ENCODE data around the gene ZC3H6.
"Not testable (repeated sequence)": the region's sequence is repeated elsewhere in the genome, so short reads cannot be mapped to it uniquely, and the experiment has no call there.

ZC3H6 gene

DNA sequence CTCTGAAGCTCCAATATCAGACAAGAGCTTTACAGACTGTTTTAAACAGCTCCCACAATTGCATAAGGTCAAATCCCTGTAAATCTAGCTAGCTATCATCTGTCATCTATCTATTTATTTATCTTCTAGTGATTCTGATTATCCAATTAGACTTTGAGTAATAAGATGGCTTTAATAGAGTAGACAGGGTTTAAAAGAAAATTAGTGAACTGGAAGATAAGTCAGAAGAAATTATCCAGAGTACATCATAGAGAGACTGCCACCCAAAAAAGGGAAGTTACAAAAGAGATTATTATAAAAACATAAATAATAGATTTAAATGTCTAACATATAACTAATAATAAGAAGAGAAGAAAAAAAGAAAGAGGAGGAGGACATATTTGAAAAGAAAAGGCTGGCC, 12.5 kb upstream of the ZC3H6 start:
- H3K27me3 Mint-ChIP-seq: peaks cover 1% of the 10 kb centered on the region
- H3K9me3 Mint-ChIP-seq: no peaks in the 10 kb centered on the region
- no peak overlapping the region for H3K27ac Mint-ChIP-seq
- H3K36me3 Mint-ChIP-seq: peaks cover 2% of the 10 kb centered on the region
- no peak overlapping the region for H3K4me3 Mint-ChIP-seq
- peaks cover 5% of the 10 kb centered on the region for H3K4me1 Mint-ChIP-seq

DNA sequence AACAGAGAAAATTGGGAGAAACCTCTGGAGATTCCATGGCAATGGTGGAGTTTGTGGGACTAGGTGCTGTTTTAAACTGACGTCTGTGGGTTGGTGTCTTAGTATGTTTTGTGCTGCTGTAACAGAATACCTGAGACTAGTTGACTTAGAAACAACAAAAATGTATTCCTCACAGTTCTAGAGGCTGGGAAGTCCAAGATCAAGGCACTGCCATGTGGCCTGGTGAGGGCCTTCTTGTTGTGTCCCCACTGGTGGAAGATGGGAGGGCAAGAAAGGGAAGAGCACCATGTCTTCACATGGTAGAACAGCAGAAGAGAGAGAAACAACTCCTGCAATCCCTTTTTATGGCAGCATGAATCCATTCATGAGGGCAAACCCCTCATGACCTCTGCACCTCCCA, 6.8 kb upstream of the ZC3H6 start:
- H3K27ac Mint-ChIP-seq: no peak overlapping the region
- H3K9me3 Mint-ChIP-seq: peaks cover 7% of the 10 kb centered on the region
- H3K36me3 Mint-ChIP-seq: no peaks in the 10 kb centered on the region
- no peaks in the 10 kb centered on the region for H3K27me3 Mint-ChIP-seq
- H3K4me3 Mint-ChIP-seq: no peak overlapping the region
- no peaks in the 10 kb centered on the region for H3K4me1 Mint-ChIP-seq

DNA sequence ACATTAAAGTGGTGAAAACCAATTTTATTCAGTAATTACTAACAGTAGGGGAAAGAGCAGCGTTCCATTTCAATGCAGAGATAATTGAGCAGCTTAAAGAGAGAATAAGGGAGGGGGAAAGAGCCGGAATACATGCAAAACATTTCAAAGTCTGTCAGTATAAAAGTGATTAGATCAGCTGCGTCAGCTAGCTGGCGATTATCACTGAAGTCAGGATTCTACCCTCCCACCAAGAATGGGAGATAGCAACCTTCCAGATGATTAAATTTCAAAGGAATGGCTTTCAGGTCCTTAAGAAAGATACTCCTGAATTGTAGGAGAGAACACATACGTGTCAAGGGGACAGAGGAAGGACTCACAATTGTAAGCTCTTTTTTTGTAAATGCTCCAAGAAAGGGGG, 2.7 kb upstream of the ZC3H6 start:
- peaks cover 12% of the 10 kb centered on the region for H3K4me1 Mint-ChIP-seq
- H3K36me3 Mint-ChIP-seq: no peaks in the 10 kb centered on the region
- no peak overlapping the region for H3K4me3 Mint-ChIP-seq
- peaks cover 7% of the 10 kb centered on the region for H3K9me3 Mint-ChIP-seq
- no peaks in the 10 kb centered on the region for H3K27me3 Mint-ChIP-seq
- H3K27ac Mint-ChIP-seq: peak overlapping the region; percentile 88

DNA sequence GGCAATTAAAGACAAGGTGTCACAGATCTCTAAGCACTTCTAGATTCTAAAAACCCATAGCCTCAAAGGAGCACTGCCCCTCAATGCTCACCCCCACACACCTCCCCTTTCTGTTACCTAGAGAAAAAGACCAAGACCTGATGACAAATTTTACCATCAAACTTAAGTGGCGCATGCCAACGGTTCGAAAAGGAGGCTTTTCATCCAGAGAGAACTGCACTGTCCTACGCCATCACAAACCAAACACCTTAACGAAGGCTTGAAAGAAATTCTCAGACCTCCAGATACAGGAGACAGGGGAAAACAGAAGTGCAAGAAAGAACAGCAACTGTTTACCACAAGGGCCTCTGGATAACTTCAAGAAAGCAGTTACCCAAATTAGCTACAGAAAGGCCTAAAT, 2.0 kb upstream of the ZC3H6 start:
- H3K27me3 Mint-ChIP-seq: no peaks in the 10 kb centered on the region
- no peaks in the 10 kb centered on the region for H3K36me3 Mint-ChIP-seq
- peaks cover 19% of the 10 kb centered on the region for H3K4me1 Mint-ChIP-seq
- peak overlapping the region; percentile 19 for H3K4me3 Mint-ChIP-seq
- H3K9me3 Mint-ChIP-seq: peaks cover 3% of the 10 kb centered on the region
- no peak overlapping the region for H3K27ac Mint-ChIP-seq

DNA sequence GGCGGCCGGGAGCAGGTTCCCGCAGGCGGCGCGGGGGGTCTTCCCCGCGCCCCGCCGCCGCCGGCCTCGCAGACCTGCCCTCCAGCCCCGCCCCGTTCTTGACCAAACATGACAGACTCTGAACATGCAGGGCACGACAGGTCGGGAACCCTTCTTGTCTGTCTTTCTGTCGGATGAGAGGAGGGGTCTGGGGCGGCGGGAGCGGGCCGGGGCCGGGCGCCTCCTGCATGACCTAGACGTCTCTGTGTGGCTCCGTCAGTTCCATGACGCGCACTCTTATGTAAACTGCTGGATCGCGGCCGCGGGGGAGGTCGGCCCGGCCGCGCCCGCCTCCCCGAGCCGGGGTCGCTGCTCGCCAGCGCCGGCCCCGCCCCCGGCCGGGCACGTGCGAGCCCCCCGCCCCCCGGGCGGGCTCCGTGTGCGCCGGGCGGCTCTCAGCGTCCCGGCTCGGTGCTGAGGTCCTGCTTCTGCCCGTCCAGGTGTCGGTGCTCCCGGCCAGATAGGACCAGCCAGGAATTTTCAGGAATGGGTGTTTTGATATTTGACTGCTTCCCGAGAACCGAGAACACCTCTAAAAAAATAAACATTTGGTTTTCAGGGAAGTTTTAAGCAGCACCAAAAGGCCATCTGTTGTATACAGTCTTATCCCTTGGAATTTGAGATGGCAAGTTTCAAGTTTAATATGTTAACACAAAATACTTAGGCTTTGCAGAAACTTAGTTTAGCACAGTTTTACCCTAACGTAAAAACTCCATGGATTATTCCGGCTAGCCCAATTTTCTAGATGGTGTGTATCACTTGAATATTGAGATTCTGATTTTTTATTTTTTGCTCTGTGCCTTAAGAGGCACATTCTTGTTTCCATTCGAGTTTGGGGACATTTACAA, 733 bp downstream of the ZC3H6 start:
- Mint-ChIP-seq H3K4me3 (peak overlapping the region; percentile 92), H3K27me3 (no peaks in the 10 kb centered on the region), H3K9me3 (no peaks in the 10 kb centered on the region), H3K27ac (peak overlapping the region; percentile 98), H3K36me3 (no peaks in the 10 kb centered on the region), H3K4me1 (peaks cover 38% of the 10 kb centered on the region)

DNA sequence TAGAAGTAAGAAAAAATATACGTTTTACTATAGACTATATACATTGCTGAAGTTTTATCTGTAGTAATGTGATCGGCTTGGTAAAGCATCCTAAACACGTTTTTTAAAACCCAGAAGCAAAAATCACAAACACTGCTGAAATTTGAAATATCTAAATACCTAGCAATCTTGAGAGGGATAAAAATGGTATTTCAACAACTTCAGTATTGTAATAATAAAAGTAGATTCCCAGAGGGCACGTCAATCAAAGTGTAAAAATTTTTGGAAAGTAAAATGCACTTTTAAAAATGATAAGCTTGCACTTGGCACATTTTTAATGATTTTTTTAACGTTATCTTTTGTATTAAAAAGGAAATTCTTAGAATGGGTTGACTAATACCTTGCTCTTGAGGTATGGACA, 1.6 kb downstream of the ZC3H6 start:
- H3K27ac Mint-ChIP-seq: peak overlapping the region; percentile 93
- no peaks in the 10 kb centered on the region for H3K9me3 Mint-ChIP-seq
- H3K27me3 Mint-ChIP-seq: no peaks in the 10 kb centered on the region
- peaks cover 45% of the 10 kb centered on the region for H3K4me1 Mint-ChIP-seq
- H3K36me3 Mint-ChIP-seq: no peaks in the 10 kb centered on the region
- peak overlapping the region; percentile 88 for H3K4me3 Mint-ChIP-seq

DNA sequence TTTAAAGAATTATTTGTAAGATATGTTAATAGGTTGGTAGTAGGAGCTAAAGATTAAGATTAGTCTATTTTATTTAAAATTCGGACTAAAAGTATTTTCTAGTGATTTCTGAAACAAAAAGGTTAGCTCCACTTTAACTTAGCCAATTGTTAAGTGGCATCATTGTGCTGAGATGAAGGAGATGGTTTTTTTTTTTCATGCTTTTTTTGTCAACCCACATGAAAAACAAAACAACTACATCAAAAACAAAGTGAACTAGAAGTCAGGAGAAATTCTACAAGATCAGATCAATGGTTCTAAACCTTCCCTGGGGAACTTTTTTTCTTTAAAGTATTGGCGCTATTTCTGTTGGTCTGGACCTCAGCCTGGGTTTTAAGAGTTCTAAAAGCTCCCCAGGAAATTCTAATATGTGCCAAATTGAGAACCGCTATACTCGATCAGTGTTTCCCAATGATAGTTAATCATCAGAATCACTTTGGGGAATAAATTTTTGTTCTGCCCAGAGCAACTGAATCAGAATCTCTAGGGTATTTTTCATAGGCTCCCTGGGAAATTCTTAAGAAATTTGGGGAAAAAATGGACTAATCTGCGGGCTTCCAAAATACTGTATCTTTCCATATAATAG, 2.3 kb downstream of the ZC3H6 start:
- H3K9me3 Mint-ChIP-seq: no peaks in the 10 kb centered on the region
- no peaks in the 10 kb centered on the region for H3K27me3 Mint-ChIP-seq
- peaks cover 53% of the 10 kb centered on the region for H3K4me1 Mint-ChIP-seq
- no peaks in the 10 kb centered on the region for H3K36me3 Mint-ChIP-seq
- H3K27ac Mint-ChIP-seq: peak overlapping the region; percentile 47
- peak overlapping the region; percentile 88 for H3K4me3 Mint-ChIP-seq

DNA sequence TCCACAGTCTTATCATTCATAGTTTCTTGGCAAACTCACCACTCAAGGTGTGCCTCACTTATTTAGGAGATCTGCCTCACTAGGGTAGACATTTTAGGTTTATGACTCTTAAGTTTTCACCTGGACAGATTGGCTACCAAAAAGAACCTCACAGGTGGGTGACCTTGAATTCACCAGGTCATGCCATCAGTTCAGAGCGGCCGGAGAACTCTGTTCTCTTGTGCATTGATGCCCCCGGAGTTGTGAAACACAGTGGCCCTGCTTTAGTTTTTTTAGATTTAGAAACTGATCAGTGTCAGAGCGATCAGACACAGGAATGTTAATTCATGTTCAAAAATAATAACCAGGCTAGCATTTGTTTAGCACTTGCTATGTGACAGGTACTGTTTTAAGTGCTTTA, 6.7 kb downstream of the ZC3H6 start:
- Mint-ChIP-seq H3K27ac (peak overlapping the region; percentile 30), H3K4me1 (peaks cover 63% of the 10 kb centered on the region)
- not testable (repeated sequence) for H3K9me3 Mint-ChIP-seq, H3K36me3 Mint-ChIP-seq, H3K27me3 Mint-ChIP-seq, H3K4me3 Mint-ChIP-seq

DNA sequence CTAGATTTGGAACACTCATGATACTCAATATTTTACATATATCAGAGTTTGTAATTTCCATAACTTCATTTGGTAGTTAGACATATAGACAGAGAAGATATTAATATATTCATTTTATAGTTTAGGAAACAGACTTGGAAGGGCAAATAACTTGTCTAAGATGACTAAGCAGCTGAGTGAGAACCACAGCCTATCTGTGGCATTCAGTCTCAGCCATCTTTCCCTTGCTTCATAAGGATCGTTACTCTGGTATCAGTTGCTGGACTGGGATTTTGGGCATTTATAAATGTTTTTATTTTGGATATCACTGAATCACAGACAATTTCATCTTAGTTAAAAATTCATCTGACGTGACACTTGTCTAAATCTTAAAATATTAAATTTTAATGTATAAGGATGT, 8.1 kb downstream of the ZC3H6 start:
- H3K27me3 Mint-ChIP-seq, H3K4me3 Mint-ChIP-seq, H3K9me3 Mint-ChIP-seq, H3K36me3 Mint-ChIP-seq, H3K27ac Mint-ChIP-seq: not testable (repeated sequence)
- peaks cover 59% of the 10 kb centered on the region for H3K4me1 Mint-ChIP-seq

DNA sequence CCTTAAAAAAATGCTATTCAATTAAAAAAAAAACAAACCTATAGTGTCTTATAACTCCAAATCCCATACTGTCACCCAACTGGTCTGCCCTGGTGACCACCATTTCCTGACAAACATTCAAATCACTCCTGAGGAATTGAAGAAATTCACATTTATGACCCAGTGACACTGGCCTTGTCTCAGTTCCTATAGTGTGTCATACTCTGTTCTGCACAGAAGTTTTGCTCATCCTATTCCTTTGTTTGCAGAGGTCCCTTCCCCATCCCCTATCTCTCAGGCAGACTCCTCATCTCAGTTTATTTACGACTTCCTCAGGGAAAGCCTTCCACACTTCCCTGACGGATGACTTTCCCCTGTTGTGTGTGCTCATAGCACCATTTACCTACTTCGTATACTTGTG, 14.7 kb downstream of the ZC3H6 start:
- H3K9me3 Mint-ChIP-seq: no peaks in the 10 kb centered on the region
- no peak overlapping the region for H3K4me3 Mint-ChIP-seq
- H3K4me1 Mint-ChIP-seq: peaks cover 31% of the 10 kb centered on the region
- peaks cover 2% of the 10 kb centered on the region for H3K36me3 Mint-ChIP-seq
- H3K27ac Mint-ChIP-seq: peak overlapping the region; percentile 37
- H3K27me3 Mint-ChIP-seq: no peaks in the 10 kb centered on the region

DNA sequence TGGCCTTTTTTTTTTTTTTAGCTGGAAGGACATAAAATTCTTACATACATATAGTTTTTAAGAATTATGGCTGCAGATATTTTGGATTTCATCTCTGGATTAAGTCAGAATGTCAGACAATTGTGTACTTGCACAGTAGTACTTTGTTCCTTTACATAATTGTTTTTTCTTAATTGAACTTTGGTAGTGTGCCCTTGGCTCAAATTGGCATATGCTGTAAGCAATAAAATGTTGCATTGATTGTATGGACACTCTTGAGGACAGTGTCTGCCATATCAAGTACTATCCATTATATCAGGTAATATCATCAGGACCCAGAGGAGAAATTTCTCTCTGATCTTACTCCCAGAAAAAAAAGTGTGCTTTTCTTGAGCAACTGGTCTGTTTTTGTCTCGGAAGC, 15.3 kb downstream of the ZC3H6 start:
- no peaks in the 10 kb centered on the region for H3K9me3 Mint-ChIP-seq

DNA sequence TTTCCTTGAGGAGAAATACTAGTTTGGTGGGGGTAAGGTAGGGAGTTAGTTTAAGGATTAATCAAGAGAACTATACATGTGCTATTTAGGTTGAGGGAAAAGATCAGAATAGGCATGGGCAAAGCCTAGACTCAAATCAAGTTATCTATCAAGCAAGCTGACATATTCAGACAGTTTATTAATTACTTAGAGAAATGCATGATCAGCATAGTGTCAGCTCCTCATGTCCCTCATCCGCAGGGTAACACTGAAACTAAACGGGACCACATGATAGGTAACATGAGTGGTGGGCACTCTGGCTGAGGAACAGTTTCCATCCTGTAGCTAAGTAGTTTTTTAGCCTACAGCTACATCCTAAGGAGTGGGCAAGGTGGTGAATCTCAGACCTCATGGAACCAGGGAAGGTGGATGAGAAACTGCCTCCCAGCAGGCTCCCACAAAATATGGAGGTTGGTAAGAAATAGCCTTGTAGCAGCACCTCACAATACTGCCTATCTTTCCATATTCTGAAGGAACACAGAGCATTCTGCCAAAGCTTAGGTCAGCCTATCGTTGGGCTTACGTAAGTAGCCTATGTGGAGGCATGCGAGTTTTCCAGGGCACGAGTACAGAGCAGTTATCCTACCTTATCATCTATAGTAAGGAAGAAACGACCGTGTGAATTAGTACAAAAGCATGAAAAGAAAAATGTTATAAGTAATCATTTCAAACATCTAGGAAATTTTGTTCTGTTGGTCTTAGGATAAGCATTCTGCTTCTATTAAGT, 18.4 kb downstream of the ZC3H6 start:
- Mint-ChIP-seq H3K27ac (no peak overlapping the region), H3K4me1 (peaks cover 21% of the 10 kb centered on the region), H3K27me3 (no peaks in the 10 kb centered on the region), H3K4me3 (no peak overlapping the region), H3K9me3 (no peaks in the 10 kb centered on the region), H3K36me3 (no peaks in the 10 kb centered on the region)

More for the DNA sequence above, 15.3 kb downstream of the ZC3H6 start:
- Mint-ChIP-seq H3K4me3 (no peak overlapping the region), H3K27me3 (no peaks in the 10 kb centered on the region), H3K4me1 (peaks cover 31% of the 10 kb centered on the region), H3K27ac (no peak overlapping the region), H3K36me3 (peaks cover 2% of the 10 kb centered on the region)

DNA sequence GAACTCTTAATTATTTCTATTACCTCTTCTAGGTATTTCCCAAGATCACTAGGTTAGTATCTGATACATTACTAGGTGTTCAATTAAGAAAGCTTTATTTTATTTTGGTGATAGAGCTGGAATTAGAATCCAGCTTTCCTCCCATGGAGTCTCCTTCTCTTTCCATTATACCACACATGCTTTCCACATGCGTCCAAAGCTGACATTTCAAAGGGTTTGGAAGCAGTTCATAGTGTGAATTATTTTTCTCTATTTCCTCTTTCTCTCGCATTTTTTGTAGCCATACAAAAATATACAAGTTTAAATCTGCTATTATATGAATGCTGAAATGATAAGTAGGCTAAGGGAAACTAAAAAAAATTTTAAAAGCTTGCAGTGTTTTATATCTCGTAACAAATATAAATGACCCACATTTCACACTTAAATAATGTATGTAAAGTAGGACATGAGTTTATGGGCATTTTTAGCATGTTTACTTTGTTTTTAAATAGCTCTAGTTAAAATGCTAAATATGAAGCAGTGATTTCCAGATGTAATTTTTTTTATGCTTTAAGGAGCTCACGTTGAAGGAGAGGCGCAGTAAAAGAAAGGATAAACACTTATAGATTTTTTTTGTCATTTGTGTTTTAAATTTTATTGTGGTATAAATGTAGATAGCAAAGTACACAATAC, 20.1 kb downstream of the ZC3H6 start:
- Mint-ChIP-seq H3K27ac (no peak overlapping the region), H3K27me3 (no peaks in the 10 kb centered on the region), H3K4me1 (peaks cover 23% of the 10 kb centered on the region), H3K9me3 (no peaks in the 10 kb centered on the region), H3K36me3 (peaks cover 3% of the 10 kb centered on the region), H3K4me3 (no peak overlapping the region)

DNA sequence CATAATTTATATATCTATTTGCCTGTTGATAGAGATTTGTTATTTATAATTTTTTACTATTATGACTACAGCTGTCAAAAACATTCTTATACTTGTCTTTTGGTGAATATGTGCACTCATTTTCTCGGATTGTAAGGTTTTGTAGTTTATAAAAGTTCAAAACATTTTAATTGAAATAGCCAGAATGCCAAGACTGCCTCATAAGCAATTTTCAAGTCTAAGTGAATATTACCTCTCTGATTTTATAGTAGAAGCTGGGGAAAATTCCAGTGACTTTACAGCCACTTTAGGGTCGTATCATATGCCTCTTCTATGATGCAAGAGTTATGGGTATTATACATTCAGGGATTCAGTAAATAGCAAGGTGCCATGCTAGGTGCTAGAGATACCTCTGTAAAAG, 21.0 kb downstream of the ZC3H6 start:
- H3K27me3 Mint-ChIP-seq: no peaks in the 10 kb centered on the region
- H3K4me3 Mint-ChIP-seq: no peak overlapping the region
- no peak overlapping the region for H3K27ac Mint-ChIP-seq
- H3K36me3 Mint-ChIP-seq: peaks cover 5% of the 10 kb centered on the region
- H3K9me3 Mint-ChIP-seq: no peaks in the 10 kb centered on the region
- H3K4me1 Mint-ChIP-seq: peaks cover 23% of the 10 kb centered on the region

DNA sequence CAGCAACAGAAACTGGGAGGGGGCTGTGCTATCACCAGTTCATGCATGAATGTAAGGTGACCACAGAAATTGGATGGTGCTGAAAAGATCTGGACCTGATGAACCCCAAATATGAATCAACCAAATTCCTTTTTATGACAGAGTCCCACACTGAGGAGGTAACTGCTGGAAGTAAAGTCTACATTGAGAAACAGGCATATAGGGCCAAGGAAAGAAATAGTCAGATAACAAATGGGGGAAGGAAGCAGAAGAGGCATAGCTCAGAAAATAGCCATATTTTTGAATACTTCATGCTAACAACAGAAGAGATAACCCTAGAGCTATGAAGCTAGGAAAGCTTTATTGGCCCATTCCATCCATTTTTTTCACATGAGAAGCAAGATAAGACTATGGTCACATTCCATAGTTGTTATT, 25.8 kb downstream of the ZC3H6 start:
- Mint-ChIP-seq H3K4me1 (peaks cover 16% of the 10 kb centered on the region), H3K9me3 (no peaks in the 10 kb centered on the region), H3K27me3 (no peaks in the 10 kb centered on the region), H3K36me3 (peaks cover 17% of the 10 kb centered on the region), H3K27ac (no peak overlapping the region), H3K4me3 (no peak overlapping the region)

Measured in activated naive CD4-positive, alpha-beta T cell treated with anti-CD3 and anti-CD28 coated beads, Interleukin-2, amount 50 U/mL, for 24 hours (primary cell).